Smooth muscle cell (in vitro differentiated cells): ENCODE data around the gene RPRD1A. TPM values are rescaled to one million over a fixed set of nuclear protein-coding genes. Genes with fewer than 3 reads are reported as not detected.

Source experiments
- DNase-seq: peaks from one replicate; lab custom pipeline; 2025; ENCODE audit not compliant: unreplicated experiment; lab: John Stamatoyannopoulos, UW
- H2AFZ ChIP-seq: fragments of 200-600 bp; sonication (generic); 2 replicates; pipeline ENCODE4 v1.6.0; 2016; ENCODE audit warnings: antibody characterized with exemption, low read depth, mild to moderate bottlenecking
- H3F3A ChIP-seq: fragments of 200-600 bp; sonication (generic); 2 replicates; pipeline ENCODE4 v1.6.0; 2017; ENCODE audit warnings: antibody characterized with exemption, low read depth
- H3K27ac ChIP-seq: fragments of 200-600 bp; sonication (generic); 2 replicates; pipeline ENCODE4 v1.5.1; 2016; ENCODE audit warnings: low read depth, mild to moderate bottlenecking
- H3K27me3 ChIP-seq: fragments of 200-600 bp; sonication (generic); 2 replicates; pipeline ENCODE4 v1.6.1; 2016; ENCODE audit warnings: low read depth, mild to moderate bottlenecking
- H3K36me3 ChIP-seq: fragments of 200-600 bp; sonication (generic); 2 replicates; pipeline ENCODE4 v1.5.1; 2016; ENCODE audit warnings: low read depth
- H3K4me1 ChIP-seq: fragments of 200-600 bp; sonication (generic); 2 replicates; pipeline ENCODE4 v1.5.1; 2016; ENCODE audit warnings: low read depth
- H3K4me2 ChIP-seq: fragments of 200-600 bp; sonication (generic); 2 replicates; pipeline ENCODE4 v1.6.0; 2016; ENCODE audit warnings: mild to moderate bottlenecking
- H3K4me3 ChIP-seq: fragments of 200-600 bp; sonication (generic); 2 replicates; pipeline ENCODE4 v1.5.1; 2016; ENCODE audit warnings: mild to moderate bottlenecking
- H3K79me2 ChIP-seq: fragments of 200-600 bp; sonication (generic); 2 replicates; pipeline ENCODE4 v1.6.0; 2016; ENCODE audit warnings: low read depth, mild to moderate bottlenecking
- H3K9ac ChIP-seq: fragments of 200-600 bp; sonication (generic); 2 replicates; pipeline ENCODE4 v1.6.0; 2016; ENCODE audit warnings: low read depth
- H3K9me3 ChIP-seq: fragments of 200-600 bp; sonication (generic); replicated peaks from 2 replicates; pipeline ENCODE4 v1.5.1; 2016; ENCODE audit warnings: low read depth
- H4K20me1 ChIP-seq: fragments of 200-600 bp; sonication (generic); 2 replicates; pipeline ENCODE4 v1.6.0; 2016; ENCODE audit warnings: low read depth
- CTCF ChIP-seq: fragments of 200-600 bp; sonication (generic); IDR thresholded peaks from 2 replicates; pipeline ENCODE4 v1.5.1; 2017; ENCODE audit warnings: borderline replicate concordance, mild to moderate bottlenecking, antibody characterized with exemption; ENCODE audit not compliant: insufficient read depth, poor library complexity, severe bottlenecking
- WGBS: methylation state at CpG from one replicate; pipeline ENCODE4 v1.1.7; 2016; ENCODE audit warnings: low lambda C conversion rate; 5-methylcytosine and 5-hydroxymethylcytosine counted together
- polyA plus RNA-seq: library from polyadenylated mRNA; unstranded; fragments of >200 nt; fragmentation: Nextera tagmentation; extraction: Ambion mirVana; gene quantifications from 2 replicates; pipeline ENCODE4 v1.2.1, GENCODE V29; 2016
- total RNA-seq: library from RNA; depleted of rRNA; stranded (reverse); fragments of >200 nt; gene quantifications from 2 replicates; pipeline ENCODE4 v1.2.3, GENCODE V29; 2014

Gene RPRD1A
- total and polyA plus RNA-seq, 2 experiments from 2014 or later, result 13.1 to 50.0 TPM

GRCh38 chr18:36046898-36047297, 20.5 kb downstream of the RPRD1A start:
- H3K79me2 ChIP-seq, result peaks cover 99% of the 10 kb centered on the region
- H3K4me2 ChIP-seq, result no peak overlapping the region
- H3K27ac ChIP-seq, result no peak overlapping the region
- 99% methylated on average over 3 of the region's 3 CpGs for WGBS
- TF ChIP-seq CTCF, result no peak
- peaks cover 72% of the 10 kb centered on the region for H4K20me1 ChIP-seq
- H3K9ac ChIP-seq, result no peak overlapping the region
- no peaks in the 10 kb centered on the region for H3K36me3 ChIP-seq
- no peak overlapping the region for H3K4me3 ChIP-seq
- no peak for DNase-seq
- no peaks in the 10 kb centered on the region for H3K27me3 ChIP-seq
- no peak overlapping the region for H2AFZ ChIP-seq
- no peaks in the 10 kb centered on the region for H3K9me3 ChIP-seq
- no peaks in the 10 kb centered on the region for H3K4me1 ChIP-seq
- no peaks in the 10 kb centered on the region for H3F3A ChIP-seq

DNA sequence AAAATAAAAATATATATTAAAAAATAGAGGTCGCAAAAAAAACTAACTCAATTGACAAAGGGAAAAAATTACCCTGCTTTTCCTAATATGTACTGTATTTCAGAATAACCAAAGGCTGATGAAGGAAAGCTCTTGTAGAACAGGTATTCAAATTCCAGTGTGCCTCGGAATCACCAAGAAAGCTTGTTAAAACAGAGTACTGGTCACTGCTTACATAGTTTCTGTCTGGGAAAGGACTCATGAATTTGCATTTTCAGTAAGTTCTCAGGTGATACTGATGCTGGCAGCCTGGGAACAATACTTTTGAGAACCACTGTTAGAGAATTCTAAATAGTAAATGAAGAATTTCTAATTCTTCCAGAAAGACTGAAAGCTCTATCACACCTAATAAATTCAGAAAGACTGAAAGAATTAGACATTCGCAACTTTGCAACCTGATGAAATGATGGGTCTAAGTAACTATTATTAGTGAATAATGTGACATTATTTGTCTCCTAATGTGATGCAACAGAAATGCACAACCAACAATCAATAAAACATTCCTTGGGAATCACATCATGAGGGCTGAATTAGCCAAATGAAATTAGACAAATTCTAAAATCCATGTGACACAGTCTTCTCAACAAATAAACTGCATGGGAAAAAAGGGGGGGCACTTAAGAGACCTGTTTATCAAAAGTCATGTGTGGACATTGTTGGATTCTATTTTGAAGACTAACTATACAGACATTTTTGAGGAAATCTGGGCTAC, 21.9 kb downstream of the RPRD1A start:
- Histone ChIP-seq H3K27me3 (no peaks in the 10 kb centered on the region), H4K20me1 (peaks cover 72% of the 10 kb centered on the region), H3K4me2 (no peak overlapping the region), H3K36me3 (no peaks in the 10 kb centered on the region), H2AFZ (no peak overlapping the region), H3K4me3 (no peak overlapping the region), H3K27ac (peak overlapping the region; percentile 29), H3K79me2 (peaks cover 98% of the 10 kb centered on the region), H3K9me3 (no peaks in the 10 kb centered on the region), H3F3A (no peaks in the 10 kb centered on the region), H3K4me1 (no peaks in the 10 kb centered on the region), H3K9ac (no peak overlapping the region)
- WGBS, result 65% methylated on average over 3 of the region's 3 CpGs
- TF ChIP-seq CTCF, result no peak
- no peak for DNase-seq

GRCh38 chr18:36043153-36043552, 24.2 kb downstream of the RPRD1A start:
- Histone ChIP-seq H2AFZ (no peak overlapping the region), H3K9me3 (no peaks in the 10 kb centered on the region), H3K27ac (no peak overlapping the region), H4K20me1 (peaks cover 70% of the 10 kb centered on the region), H3K27me3 (no peaks in the 10 kb centered on the region), H3K4me1 (no peaks in the 10 kb centered on the region), H3K4me3 (no peak overlapping the region), H3K4me2 (no peak overlapping the region), H3K79me2 (peaks cover 95% of the 10 kb centered on the region), H3F3A (no peaks in the 10 kb centered on the region), H3K36me3 (peaks cover under 1% of the 10 kb centered on the region), H3K9ac (no peak overlapping the region)
- TF ChIP-seq CTCF, result no peak
- DNase-seq, result no peak
- 90% methylated on average over 1 of the region's 1 CpG for WGBS

- Histone ChIP-seq H3K4me2 (no peak overlapping the region), H3K9ac (no peak overlapping the region), H3K4me1 (no peaks in the 10 kb centered on the region), H3F3A (no peaks in the 10 kb centered on the region), H3K79me2 (peaks cover 95% of the 10 kb centered on the region), H3K4me3 (no peak overlapping the region), H3K27me3 (no peaks in the 10 kb centered on the region), H2AFZ (no peak overlapping the region), H3K27ac (no peak overlapping the region), H4K20me1 (peaks cover 63% of the 10 kb centered on the region), H3K36me3 (peaks cover 9% of the 10 kb centered on the region), H3K9me3 (no peaks in the 10 kb centered on the region)
- no peak for TF ChIP-seq CTCF
- 82% methylated on average over 3 of the region's 3 CpGs for WGBS
- DNase-seq, result no peak
Observed at GRCh38 chr18:36041146-36041545, 26.2 kb downstream of the RPRD1A start.
